Stomach (tissue), 4 donors: ENCODE data around the gene TAS1R3.

Source experiments
- EP300 ChIP-seq: sonication (generic); formaldehyde crosslinking; IDR thresholded peaks from one replicate; pipeline ENCODE4 v1.6.1; 2017; ENCODE audit warnings: antibody characterized with exemption
- POLR2A ChIP-seq, 4 donors: fragments of 450-650 bp; IDR thresholded peaks; one replicate each; pipeline ENCODE4 v1.6.1; 2016; ENCODE audit warnings: antibody characterized with exemption in 4 of 4, control low read depth in 2 of 4, mild to moderate bottlenecking in 1 of 4, moderate library complexity in 1 of 4
- POLR2AphosphoS5 ChIP-seq, 3 donors: sonication (generic); formaldehyde crosslinking; IDR thresholded peaks; one replicate each; pipeline ENCODE4 v1.6.1; 2016; ENCODE audit warnings: antibody characterized with exemption in 3 of 3
- TF ChIP-seq, protein P1 (sequence below), 7 experiments: fragments of 450-650 bp in 4 of 7; fragments of 200-600 bp in 3 of 7; sonication (generic) in 3 of 7; IDR thresholded peaks; one replicate each; pipeline ENCODE4 v1.5.1; 2016 to 2019; ENCODE audit warnings: antibody characterized with exemption in 7 of 7, control low read depth in 2 of 7, mild to moderate bottlenecking in 1 of 7

- TF ChIP-seq, protein P1, sequence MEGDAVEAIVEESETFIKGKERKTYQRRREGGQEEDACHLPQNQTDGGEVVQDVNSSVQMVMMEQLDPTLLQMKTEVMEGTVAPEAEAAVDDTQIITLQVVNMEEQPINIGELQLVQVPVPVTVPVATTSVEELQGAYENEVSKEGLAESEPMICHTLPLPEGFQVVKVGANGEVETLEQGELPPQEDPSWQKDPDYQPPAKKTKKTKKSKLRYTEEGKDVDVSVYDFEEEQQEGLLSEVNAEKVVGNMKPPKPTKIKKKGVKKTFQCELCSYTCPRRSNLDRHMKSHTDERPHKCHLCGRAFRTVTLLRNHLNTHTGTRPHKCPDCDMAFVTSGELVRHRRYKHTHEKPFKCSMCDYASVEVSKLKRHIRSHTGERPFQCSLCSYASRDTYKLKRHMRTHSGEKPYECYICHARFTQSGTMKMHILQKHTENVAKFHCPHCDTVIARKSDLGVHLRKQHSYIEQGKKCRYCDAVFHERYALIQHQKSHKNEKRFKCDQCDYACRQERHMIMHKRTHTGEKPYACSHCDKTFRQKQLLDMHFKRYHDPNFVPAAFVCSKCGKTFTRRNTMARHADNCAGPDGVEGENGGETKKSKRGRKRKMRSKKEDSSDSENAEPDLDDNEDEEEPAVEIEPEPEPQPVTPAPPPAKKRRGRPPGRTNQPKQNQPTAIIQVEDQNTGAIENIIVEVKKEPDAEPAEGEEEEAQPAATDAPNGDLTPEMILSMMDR (IDR thresholded peaks at IDR 0.05) = no peak
- TF ChIP-seq EP300 (no peak), POLR2A (IDR thresholded peaks at IDR 0.05) (no peak), POLR2AphosphoS5 (IDR thresholded peaks at IDR 0.05) (peak in 1 of 3 donors; percentile 6)
These were observed 21.6 kb upstream of the TAS1R3 start for GRCh38 chr1:1309251-1310108.
